Testis (tissue), 3 donors: ENCODE results near the gene PIRT. TPM values are rescaled to one million over a fixed set of nuclear protein-coding genes. Genes with fewer than 3 reads are reported as not detected.

Experiments
- DNase-seq: peaks from one replicate; pipeline ENCODE4 v3.0.0-alpha.2; 2019
- H3K27ac ChIP-seq, 2 donors: fragments of 200-600 bp; sonication (generic); one replicate each; pipeline ENCODE4 v1.5.1; 2019
- H3K27me3 ChIP-seq: fragments of 200-600 bp; sonication (generic); one replicate; pipeline ENCODE4 v1.5.1; 2019
- H3K36me3 ChIP-seq: fragments of 200-600 bp; sonication (generic); one replicate; pipeline ENCODE4 v1.5.1; 2017; ENCODE audit warnings: low read depth; ENCODE audit errors: missing control alignments
- H3K4me1 ChIP-seq: fragments of 200-600 bp; sonication (generic); one replicate; pipeline ENCODE4 v1.5.1; 2019
- H3K4me3 ChIP-seq, 2 donors: fragments of 200-600 bp; sonication (generic); one replicate each; pipeline ENCODE4 v1.5.1; 2017 to 2019
- H3K9me3 ChIP-seq: fragments of 200-600 bp; sonication (generic); one replicate; pipeline ENCODE4 v1.5.1; 2017
- POLR2A ChIP-seq: fragments of 450-650 bp; IDR thresholded peaks from one replicate; pipeline ENCODE4 v1.6.1; 2017; ENCODE audit warnings: antibody characterized with exemption, mild to moderate bottlenecking, moderate library complexity
- WGBS, 2 donors: methylation state at CpG; one replicate each; pipeline ENCODE4 v1.1.5; 2018; 5-methylcytosine and 5-hydroxymethylcytosine counted together
- intact Hi-C: fragments of 100-400 bp; cut with DNase I; formaldehyde crosslinking; loops from one replicate; pipeline ENCODE4 v1.15.1; 2023; ENCODE audit warnings: low total_unique reads
- polyA plus RNA-seq: library from polyadenylated mRNA; stranded (reverse); fragments of 350-450 nt; fragmentation: Illumina TruSeq; extraction: RNeasy Lipid Tissue Mini Kit (QIAGEN cat#74804); gene quantifications from one replicate; pipeline ENCODE4 v1.2.3, GENCODE V29; 2014; ENCODE audit warnings: low read depth, low replicate concordance; ENCODE audit not compliant: insufficient read depth
- total RNA-seq, 2 donors: library from RNA; depleted of rRNA; stranded (reverse); fragments of >200 nt; gene quantifications; one replicate each; pipeline ENCODE4 v1.2.3, GENCODE V29; 2016
- TF ChIP-seq, protein P1 (sequence below), 3 experiments: fragments of 450-650 bp in 2 of 3; fragments of 200-600 bp in 1 of 3; sonication (generic) in 1 of 3; IDR thresholded peaks; one replicate each; pipeline ENCODE4 v1.5.1; 2016 to 2019; ENCODE audit warnings: antibody characterized with exemption in 3 of 3, mild to moderate bottlenecking in 2 of 3, moderate library complexity in 1 of 3

The PIRT gene
- total and polyA plus RNA-seq, 3 donors from 2014 or later: 0.08 to 0.37 (median 0.18) TPM

DNA sequence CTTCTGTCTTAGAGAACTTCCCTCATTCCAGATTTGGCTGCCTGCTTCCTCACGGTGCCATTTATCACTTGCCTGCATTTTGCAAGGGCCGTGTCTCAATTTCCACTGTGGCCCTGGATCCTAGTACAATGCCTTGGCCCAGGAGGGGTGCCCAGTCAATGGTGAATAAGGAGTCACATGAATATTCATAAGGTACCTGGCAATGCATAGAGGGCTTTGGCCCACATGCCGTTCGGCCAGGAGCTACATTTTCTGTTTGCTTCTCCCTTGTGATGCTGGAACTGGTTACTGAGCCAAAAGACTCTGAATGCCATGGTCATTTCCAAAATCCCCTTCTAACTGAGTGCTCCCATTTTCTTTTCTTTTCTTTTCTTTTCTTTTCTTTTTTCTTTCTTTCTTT lies 4.8 kb upstream of the PIRT start:
- no peaks in the 10 kb centered on the region for H3K9me3 ChIP-seq
- DNase-seq: no peak
- no peaks in the 10 kb centered on the region for H3K27me3 ChIP-seq
- intact Hi-C loops: loop anchor here (10.0 kb wide), 1 partner anchor 198 kb away; no protein-coding TSS in a partner anchor
- no peak overlapping the region for H3K27ac ChIP-seq
- WGBS, 2 donors: 67 to 77% methylated on average over 4 of the region's 4 CpGs
- peaks cover 6% of the 10 kb centered on the region for H3K4me1 ChIP-seq
- no peak overlapping the region for H3K4me3 ChIP-seq
- H3K36me3 ChIP-seq: no peaks in the 10 kb centered on the region
- TF ChIP-seq, protein P1, sequence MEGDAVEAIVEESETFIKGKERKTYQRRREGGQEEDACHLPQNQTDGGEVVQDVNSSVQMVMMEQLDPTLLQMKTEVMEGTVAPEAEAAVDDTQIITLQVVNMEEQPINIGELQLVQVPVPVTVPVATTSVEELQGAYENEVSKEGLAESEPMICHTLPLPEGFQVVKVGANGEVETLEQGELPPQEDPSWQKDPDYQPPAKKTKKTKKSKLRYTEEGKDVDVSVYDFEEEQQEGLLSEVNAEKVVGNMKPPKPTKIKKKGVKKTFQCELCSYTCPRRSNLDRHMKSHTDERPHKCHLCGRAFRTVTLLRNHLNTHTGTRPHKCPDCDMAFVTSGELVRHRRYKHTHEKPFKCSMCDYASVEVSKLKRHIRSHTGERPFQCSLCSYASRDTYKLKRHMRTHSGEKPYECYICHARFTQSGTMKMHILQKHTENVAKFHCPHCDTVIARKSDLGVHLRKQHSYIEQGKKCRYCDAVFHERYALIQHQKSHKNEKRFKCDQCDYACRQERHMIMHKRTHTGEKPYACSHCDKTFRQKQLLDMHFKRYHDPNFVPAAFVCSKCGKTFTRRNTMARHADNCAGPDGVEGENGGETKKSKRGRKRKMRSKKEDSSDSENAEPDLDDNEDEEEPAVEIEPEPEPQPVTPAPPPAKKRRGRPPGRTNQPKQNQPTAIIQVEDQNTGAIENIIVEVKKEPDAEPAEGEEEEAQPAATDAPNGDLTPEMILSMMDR (IDR thresholded peaks at IDR 0.05): no peak
- TF ChIP-seq POLR2A: no peak

DNA sequence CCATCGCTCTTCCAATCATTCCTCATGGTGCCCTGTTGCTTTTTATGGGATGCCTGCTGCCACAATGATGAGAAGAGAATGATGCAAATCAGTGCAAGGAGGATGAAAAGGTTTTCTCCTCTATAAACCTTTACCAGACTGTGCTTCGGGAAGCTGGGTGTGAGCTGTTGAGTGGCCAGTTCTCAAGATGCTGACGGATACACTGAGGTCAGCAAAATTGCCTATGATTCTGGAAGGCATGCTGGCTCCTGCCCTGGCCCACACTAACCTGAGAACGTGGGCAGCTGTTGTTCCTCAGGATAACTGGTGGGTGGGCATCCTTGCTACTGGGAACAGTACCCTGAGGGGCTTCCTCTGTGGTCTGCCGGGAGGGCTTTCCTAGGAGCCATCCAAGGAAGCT lies 795 bp upstream of the PIRT start:
- no peaks in the 10 kb centered on the region for H3K36me3 ChIP-seq
- no peaks in the 10 kb centered on the region for H3K9me3 ChIP-seq
- no peak overlapping the region for H3K4me3 ChIP-seq
- no peaks in the 10 kb centered on the region for H3K27me3 ChIP-seq
- no peak for TF ChIP-seq POLR2A
- peaks cover 5% of the 10 kb centered on the region for H3K4me1 ChIP-seq
- intact Hi-C loops: no loop called here
- no peak for DNase-seq
- WGBS, 2 donors: 95 to 98% methylated on average over 4 to 5 of the region's 5 CpGs
- H3K27ac ChIP-seq: no peak overlapping the region

DNA sequence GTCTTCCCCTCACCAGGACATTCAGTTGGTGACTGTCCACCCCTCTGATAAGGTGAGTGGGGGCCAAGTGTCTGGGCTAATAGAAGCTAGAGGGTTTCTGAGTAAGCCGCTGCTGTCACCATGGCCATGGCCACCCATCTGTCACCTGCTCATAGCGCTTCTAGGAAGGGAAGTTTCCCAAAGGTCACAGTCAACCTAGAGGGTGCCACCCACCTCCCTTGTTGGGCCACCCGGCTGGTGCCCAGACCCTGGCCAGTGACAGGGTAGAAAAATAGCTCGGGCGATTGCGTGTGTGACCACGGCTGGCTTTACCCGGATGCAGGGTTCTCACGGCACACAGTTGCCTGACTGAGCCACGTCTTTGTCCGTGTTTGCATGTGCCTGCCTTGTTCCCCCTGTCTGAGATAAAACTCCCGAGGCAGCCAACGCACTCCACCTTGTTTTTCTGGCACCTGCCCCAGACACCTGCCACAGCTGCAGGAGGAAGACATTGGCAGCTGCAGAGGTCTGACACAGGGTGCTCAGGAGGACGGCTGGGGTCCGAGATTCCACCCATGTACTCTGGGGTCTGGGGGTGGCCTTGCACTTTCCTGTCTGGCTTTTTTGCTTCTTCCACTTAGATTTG lies 809 bp downstream of the PIRT start:
- no peaks in the 10 kb centered on the region for H3K9me3 ChIP-seq
- H3K4me3 ChIP-seq: no peak overlapping the region
- no peak overlapping the region for H3K27ac ChIP-seq
- no peak for DNase-seq
- H3K27me3 ChIP-seq: no peaks in the 10 kb centered on the region
- H3K4me1 ChIP-seq: no peaks in the 10 kb centered on the region
- H3K36me3 ChIP-seq: no peaks in the 10 kb centered on the region
- WGBS, 2 donors: 64 to 84% methylated on average over 8 to 15 of the region's 15 CpGs
- intact Hi-C loops: no loop called here
- no peak for TF ChIP-seq POLR2A
- TF ChIP-seq, protein P1 (IDR thresholded peaks at IDR 0.05): no peak

DNA sequence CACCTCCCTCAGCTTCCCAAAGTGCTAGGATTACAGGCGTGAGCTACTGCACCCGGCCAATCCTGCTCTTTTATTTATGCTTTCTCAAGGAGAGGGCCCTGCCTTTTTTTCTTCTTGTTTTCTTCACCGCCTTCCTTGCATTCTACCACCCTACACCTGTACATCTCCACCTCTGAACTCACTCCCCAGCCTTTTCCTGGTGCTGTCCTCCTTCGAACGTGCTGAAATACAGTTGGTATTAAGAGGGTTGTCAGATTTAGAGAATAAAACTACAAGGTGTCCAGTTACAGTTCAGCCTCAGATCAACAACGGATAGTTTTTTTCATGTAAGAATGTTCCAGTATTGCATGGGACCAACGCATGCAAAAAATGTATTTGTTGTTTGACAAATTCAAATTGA lies 1.7 kb downstream of the PIRT start:
- no peak for DNase-seq
- Histone ChIP-seq H3K36me3 (no peaks in the 10 kb centered on the region), H3K9me3 (no peaks in the 10 kb centered on the region), H3K4me3 (no peak overlapping the region), H3K27me3 (no peaks in the 10 kb centered on the region), H3K27ac (no peak overlapping the region), H3K4me1 (no peaks in the 10 kb centered on the region)
- intact Hi-C loops: no loop called here
- WGBS, 2 donors: 88% methylated on average over 7 of the region's 7 CpGs
- TF ChIP-seq, protein P1 (IDR thresholded peaks at IDR 0.05): no peak
- TF ChIP-seq POLR2A: no peak

DNA sequence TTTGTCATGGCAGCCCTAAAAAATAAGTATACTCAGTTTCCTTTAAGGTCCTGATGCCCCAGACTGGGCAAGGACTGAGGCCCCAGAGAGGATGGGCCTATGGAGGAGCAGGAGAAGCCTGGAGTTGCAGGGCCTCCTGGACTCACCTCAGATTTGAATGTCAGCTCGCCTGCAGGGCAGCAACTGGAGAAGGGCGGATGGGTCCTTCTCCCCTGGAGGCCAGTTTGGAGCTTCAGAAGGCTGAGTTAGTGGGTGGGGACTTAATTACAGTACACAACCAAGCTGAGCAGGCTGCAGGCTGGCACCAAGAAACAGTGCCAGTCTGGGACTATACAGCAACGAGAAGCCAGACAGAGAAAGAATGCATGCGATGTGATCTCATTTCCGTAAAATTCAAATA lies 6.2 kb downstream of the PIRT start:
- H3K9me3 ChIP-seq: no peaks in the 10 kb centered on the region
- no peak overlapping the region for H3K4me3 ChIP-seq
- intact Hi-C loops: no loop called here
- H3K36me3 ChIP-seq: no peaks in the 10 kb centered on the region
- DNase-seq: no peak
- no peaks in the 10 kb centered on the region for H3K27me3 ChIP-seq
- H3K4me1 ChIP-seq: peaks cover 25% of the 10 kb centered on the region
- TF ChIP-seq POLR2A: no peak
- TF ChIP-seq, protein P1 (IDR thresholded peaks at IDR 0.05): no peak
- WGBS, 2 donors: 88 to 92% methylated on average over 4 to 5 of the region's 5 CpGs
- H3K27ac ChIP-seq: no peak overlapping the region
